Measurements from ENCODE around the gene FHOD1. TPM values are rescaled to one million over a fixed set of nuclear protein-coding genes. Genes with fewer than 3 reads are reported as not detected.
A peak's percentile ranks its signal among the peaks of the same experiment; 100 is the strongest.

The FHOD1 gene
- total and polyA plus RNA-seq, 2 of the 13 experiments (the other 11 are each of a cell fraction or from before 2014, with no cell fraction given), result 20.0 to 20.8 TPM

DNA sequence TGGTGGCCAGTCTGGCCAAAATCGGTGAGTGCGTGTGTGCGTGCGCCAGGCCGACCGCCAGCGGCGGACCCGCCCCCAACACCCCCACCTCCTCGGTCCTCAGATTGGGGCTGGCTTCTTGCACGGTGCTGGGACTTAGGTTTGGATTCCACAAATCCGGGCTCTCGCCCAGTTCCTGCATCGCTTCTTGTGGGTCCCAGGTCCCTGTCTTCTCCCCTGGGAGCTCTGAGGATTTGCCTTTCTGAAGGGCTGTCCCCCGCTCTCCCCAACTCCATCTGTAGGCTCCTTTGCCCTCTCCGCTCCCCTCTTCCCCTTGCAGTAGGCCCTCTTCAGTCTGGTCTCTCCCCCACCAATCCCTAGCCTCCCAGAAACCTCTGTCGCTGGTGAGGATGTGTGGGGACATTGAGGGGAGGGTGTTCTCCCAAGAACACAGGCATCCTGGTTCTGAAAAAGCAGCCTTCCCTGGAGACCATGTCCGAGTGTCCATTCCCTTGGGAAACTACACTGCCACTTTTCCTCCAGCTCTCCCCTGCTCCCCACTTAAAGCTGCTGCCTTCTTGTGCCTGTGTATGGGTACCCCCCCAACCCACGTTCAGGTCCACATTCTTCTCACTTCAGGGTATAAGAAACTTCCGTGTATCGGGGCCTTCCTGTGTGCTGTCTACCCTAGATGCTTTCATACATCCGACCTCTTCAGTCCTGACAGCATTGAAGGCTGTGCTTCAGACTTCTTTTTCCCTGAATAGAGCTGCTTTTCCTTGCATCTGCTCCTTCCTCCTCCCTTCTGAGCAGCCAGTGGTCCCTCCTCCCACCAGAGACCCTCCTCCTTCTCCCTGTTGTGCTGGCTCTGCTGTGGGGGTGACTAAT is 2.1 kb upstream of the FHOD1 start (continued):
- TF ChIP-seq ZNF567 (CRISPR knock-in tag; IDR thresholded peaks at IDR 0.05; ENCODE audit: borderline replicate concordance), result no peak
- TF ChIP-seq, protein P1, sequence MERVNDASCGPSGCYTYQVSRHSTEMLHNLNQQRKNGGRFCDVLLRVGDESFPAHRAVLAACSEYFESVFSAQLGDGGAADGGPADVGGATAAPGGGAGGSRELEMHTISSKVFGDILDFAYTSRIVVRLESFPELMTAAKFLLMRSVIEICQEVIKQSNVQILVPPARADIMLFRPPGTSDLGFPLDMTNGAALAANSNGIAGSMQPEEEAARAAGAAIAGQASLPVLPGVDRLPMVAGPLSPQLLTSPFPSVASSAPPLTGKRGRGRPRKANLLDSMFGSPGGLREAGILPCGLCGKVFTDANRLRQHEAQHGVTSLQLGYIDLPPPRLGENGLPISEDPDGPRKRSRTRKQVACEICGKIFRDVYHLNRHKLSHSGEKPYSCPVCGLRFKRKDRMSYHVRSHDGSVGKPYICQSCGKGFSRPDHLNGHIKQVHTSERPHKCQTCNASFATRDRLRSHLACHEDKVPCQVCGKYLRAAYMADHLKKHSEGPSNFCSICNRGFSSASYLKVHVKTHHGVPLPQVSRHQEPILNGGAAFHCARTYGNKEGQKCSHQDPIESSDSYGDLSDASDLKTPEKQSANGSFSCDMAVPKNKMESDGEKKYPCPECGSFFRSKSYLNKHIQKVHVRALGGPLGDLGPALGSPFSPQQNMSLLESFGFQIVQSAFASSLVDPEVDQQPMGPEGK (CRISPR knock-in tag; IDR thresholded peaks at IDR 0.05), result peak; percentile 36; the same call in 1 of the 2 replicates
- TF ChIP-seq NRL (CRISPR knock-in tag; IDR thresholded peaks at IDR 0.05; ENCODE audit: borderline replicate concordance), result no peak
- TF ChIP-seq ZNF546 (CRISPR knock-in tag; conservative IDR thresholded peaks at IDR 0.05), result no peak
- TF ChIP-seq, protein P2, sequence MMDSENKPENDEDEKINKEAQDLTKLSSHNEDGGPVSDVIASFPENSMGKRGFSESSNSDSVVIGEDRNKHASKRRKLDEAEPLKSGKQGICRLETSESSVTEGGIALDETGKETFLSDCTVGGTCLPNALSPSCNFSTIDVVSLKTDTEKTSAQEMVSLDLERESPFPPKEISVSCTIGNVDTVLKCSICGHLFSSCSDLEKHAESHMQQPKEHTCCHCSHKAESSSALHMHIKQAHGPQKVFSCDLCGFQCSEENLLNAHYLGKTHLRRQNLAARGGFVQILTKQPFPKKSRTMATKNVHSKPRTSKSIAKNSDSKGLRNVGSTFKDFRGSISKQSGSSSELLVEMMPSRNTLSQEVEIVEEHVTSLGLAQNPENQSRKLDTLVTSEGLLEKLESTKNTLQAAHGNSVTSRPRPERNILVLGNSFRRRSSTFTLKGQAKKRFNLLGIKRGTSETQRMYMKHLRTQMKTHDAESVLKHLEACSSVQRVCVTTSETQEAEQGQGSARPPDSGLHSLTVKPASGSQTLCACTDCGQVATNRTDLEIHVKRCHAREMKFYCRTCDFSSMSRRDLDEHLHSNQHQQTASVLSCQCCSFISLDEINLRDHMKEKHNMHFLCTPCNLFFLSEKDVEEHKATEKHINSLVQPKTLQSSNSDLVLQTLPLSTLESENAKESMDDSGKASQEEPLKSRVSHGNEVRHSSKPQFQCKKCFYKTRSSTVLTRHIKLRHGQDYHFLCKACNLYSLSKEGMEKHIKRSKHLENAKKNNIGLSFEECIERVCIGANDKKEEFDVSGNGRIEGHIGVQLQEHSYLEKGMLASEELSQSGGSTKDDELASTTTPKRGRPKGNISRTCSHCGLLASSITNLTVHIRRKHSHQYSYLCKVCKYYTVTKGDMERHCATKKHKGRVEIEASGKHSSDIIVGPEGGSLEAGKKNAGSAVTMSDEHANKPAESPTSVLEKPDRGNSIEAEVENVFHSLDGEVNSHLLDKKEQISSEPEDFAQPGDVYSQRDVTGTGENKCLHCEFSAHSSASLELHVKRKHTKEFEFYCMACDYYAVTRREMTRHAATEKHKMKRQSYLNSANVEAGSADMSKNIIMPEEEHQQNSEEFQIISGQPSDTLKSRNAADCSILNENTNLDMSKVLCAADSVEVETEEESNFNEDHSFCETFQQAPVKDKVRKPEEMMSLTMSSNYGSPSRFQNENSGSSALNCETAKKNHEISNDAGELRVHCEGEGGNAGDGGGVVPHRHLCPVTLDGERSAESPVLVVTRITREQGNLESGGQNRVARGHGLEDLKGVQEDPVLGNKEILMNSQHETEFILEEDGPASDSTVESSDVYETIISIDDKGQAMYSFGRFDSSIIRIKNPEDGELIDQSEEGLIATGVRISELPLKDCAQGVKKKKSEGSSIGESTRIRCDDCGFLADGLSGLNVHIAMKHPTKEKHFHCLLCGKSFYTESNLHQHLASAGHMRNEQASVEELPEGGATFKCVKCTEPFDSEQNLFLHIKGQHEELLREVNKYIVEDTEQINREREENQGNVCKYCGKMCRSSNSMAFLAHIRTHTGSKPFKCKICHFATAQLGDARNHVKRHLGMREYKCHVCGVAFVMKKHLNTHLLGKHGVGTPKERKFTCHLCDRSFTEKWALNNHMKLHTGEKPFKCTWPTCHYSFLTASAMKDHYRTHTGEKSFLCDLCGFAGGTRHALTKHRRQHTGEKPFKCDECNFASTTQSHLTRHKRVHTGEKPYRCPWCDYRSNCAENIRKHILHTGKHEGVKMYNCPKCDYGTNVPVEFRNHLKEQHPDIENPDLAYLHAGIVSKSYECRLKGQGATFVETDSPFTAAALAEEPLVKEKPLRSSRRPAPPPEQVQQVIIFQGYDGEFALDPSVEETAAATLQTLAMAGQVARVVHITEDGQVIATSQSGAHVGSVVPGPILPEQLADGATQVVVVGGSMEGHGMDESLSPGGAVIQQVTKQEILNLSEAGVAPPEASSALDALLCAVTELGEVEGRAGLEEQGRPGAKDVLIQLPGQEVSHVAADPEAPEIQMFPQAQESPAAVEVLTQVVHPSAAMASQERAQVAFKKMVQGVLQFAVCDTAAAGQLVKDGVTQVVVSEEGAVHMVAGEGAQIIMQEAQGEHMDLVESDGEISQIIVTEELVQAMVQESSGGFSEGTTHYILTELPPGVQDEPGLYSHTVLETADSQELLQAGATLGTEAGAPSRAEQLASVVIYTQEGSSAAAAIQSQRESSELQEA (CRISPR knock-in tag; IDR thresholded peaks at IDR 0.05; ENCODE audit: not compliant biosample characterization), result no peak
- TF ChIP-seq, protein P3, sequence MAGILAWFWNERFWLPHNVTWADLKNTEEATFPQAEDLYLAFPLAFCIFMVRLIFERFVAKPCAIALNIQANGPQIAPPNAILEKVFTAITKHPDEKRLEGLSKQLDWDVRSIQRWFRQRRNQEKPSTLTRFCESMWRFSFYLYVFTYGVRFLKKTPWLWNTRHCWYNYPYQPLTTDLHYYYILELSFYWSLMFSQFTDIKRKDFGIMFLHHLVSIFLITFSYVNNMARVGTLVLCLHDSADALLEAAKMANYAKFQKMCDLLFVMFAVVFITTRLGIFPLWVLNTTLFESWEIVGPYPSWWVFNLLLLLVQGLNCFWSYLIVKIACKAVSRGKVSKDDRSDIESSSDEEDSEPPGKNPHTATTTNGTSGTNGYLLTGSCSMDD (CRISPR knock-in tag; IDR thresholded peaks at IDR 0.05), result no peak
- TF ChIP-seq HNRNPL (IDR thresholded peaks at IDR 0.05; ENCODE audit: low read depth, low read length), result 0 out of 2 replicates have a peak, but pooled peaks have one; percentile 30
- TF ChIP-seq ZNF292 (CRISPR knock-in tag; IDR thresholded peaks at IDR 0.05; ENCODE audit: borderline replicate concordance, low read depth), result 0 out of 2 replicates have a peak, but pooled peaks have one; percentile 18
- no peak for TF ChIP-seq NR2F6 (IDR thresholded peaks at IDR 0.05)
- no peak for TF ChIP-seq NR2F6 (CRISPR knock-in tag; IDR thresholded peaks at IDR 0.05)
- no peak for TF ChIP-seq ZFP36 (IDR thresholded peaks at IDR 0.05; ENCODE audit: borderline replicate concordance, low read depth, low read length, partially characterized antibody)
- TF ChIP-seq, protein P4, sequence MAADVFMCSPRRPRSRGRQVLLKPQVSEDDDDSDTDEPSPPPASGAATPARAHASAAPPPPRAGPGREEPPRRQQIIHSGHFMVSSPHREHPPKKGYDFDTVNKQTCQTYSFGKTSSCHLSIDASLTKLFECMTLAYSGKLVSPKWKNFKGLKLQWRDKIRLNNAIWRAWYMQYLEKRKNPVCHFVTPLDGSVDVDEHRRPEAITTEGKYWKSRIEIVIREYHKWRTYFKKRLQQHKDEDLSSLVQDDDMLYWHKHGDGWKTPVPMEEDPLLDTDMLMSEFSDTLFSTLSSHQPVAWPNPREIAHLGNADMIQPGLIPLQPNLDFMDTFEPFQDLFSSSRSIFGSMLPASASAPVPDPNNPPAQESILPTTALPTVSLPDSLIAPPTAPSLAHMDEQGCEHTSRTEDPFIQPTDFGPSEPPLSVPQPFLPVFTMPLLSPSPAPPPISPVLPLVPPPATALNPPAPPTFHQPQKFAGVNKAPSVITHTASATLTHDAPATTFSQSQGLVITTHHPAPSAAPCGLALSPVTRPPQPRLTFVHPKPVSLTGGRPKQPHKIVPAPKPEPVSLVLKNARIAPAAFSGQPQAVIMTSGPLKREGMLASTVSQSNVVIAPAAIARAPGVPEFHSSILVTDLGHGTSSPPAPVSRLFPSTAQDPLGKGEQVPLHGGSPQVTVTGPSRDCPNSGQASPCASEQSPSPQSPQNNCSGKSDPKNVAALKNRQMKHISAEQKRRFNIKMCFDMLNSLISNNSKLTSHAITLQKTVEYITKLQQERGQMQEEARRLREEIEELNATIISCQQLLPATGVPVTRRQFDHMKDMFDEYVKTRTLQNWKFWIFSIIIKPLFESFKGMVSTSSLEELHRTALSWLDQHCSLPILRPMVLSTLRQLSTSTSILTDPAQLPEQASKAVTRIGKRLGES (CRISPR knock-in tag; IDR thresholded peaks at IDR 0.05; ENCODE audit: borderline replicate concordance), result no peak
- no peak for TF ChIP-seq ZSCAN30 (CRISPR knock-in tag; IDR thresholded peaks at IDR 0.05)
- no peak for TF ChIP-seq NR3C1 (CRISPR knock-in tag; IDR thresholded peaks at IDR 0.05)
